Measurements from ENCODE around the gene KCTD11.

KCTD11 gene

GRCh38 chr17:7351665-7352502 lies at the start of gene KCTD11:
TSS of gene KCTD11 (plus strand) at chr17:7352162.
- TF ChIP-seq CTCF (IDR thresholded peaks at IDR 0.05; ENCODE audit: control insufficient read depth, insufficient read depth, low read depth, low read length, missing control alignments): no peak
- DNase-seq (ENCODE audit: low read depth): peak; percentile 65
- peak within 1 kb of the TSS; percentile 93 for H3K4me3 ChIP-seq (ENCODE audit: control insufficient read depth, low read depth, low read length)

- TF ChIP-seq CTCF (IDR thresholded peaks at IDR 0.05; ENCODE audit: control insufficient read depth, insufficient read depth, low read depth, low read length, missing control alignments): no peak
- DNase-seq (ENCODE audit: low read depth): no peak
Measured at GRCh38 chr17:7304179-7304578, 47.8 kb upstream of the KCTD11 start.

GRCh38 chr17:7306911-7307685 lies 44.9 kb upstream of the KCTD11 start, which contains the start of gene EIF5A:
TSS of gene EIF5A (plus strand) at chr17:7307628. CDS start at chr17:7309636, 2,008 bp downstream.
- H3K4me3 ChIP-seq (ENCODE audit: control insufficient read depth, low read depth, low read length): peak within 1 kb of the TSS; percentile 68
- peak; percentile 100 for DNase-seq (ENCODE audit: low read depth)
- no peak for TF ChIP-seq CTCF (IDR thresholded peaks at IDR 0.05; ENCODE audit: control insufficient read depth, insufficient read depth, low read depth, low read length, missing control alignments)

More at GRCh38 chr17:7304179-7304578, 47.8 kb upstream of the KCTD11 start:
- no peak overlapping the region for H3K4me3 ChIP-seq (ENCODE audit: control insufficient read depth, low read depth, low read length)

GRCh38 chr17:7307686-7308624 lies 44.0 kb upstream of the KCTD11 start:
- DNase-seq (ENCODE audit: low read depth): no peak
- peak overlapping the region; percentile 68 for H3K4me3 ChIP-seq (ENCODE audit: control insufficient read depth, low read depth, low read length)
- TF ChIP-seq CTCF (IDR thresholded peaks at IDR 0.05; ENCODE audit: control insufficient read depth, insufficient read depth, low read depth, low read length, missing control alignments): peak; percentile 4

GRCh38 chr17:7308625-7309433 lies 43.1 kb upstream of the KCTD11 start:
- TF ChIP-seq CTCF (IDR thresholded peaks at IDR 0.05; ENCODE audit: control insufficient read depth, insufficient read depth, low read depth, low read length, missing control alignments): no peak
- no peak for DNase-seq (ENCODE audit: low read depth)
- H3K4me3 ChIP-seq (ENCODE audit: control insufficient read depth, low read depth, low read length): peak overlapping the region; percentile 68

All from AG09309 (cell line).